GM21717 (cell line): Measurements from ENCODE around the gene PLPPR2.
"Not testable (repeated sequence)": the region's sequence is repeated elsewhere in the genome, so short reads cannot be mapped to it uniquely, and the experiment has no call there.

Experiments
- ATAC-seq: cut with Tn5 transposase; IDR thresholded peaks from one replicate; pipeline ENCODE4 v1.9.1; 2021; ENCODE audit warnings: mild to moderate bottlenecking, moderate library complexity; ENCODE audit not compliant: unreplicated experiment

Gene PLPPR2

DNA sequence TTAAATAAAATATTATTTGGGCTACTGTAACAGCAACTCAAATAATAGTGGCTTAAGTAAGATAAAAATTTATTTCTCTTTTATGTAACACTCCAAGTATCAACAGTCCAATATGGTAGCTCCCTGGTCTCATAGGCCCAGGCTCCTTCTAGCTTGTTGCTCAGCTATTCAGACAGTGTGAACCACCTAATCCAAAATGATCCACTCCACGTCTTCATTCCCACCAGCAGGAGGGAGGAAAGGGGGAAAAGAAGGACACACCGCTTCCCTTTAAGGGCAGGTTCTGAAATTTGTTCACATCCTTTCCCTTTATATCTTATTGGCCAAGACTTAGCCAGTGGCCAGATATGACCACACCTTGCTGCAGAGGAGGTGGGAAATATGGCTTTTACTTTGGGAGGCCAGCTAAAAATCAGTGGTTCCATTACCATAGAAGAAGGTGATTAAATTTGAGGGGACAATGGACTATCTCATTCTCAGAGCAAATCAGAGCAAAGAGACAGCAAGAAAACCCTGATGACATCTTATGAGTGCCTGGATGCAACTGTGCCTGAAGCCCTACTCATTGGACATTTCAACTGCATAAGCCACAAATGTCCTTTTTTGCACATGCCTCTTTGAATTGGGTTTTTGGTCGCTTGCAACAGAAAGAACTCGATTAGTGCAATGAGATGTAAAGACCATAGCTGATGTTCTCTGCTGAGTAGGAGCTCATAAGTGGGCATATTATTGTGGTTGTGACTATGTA lies 35.9 kb downstream of the PLPPR2 start:
- no peak for ATAC-seq

DNA sequence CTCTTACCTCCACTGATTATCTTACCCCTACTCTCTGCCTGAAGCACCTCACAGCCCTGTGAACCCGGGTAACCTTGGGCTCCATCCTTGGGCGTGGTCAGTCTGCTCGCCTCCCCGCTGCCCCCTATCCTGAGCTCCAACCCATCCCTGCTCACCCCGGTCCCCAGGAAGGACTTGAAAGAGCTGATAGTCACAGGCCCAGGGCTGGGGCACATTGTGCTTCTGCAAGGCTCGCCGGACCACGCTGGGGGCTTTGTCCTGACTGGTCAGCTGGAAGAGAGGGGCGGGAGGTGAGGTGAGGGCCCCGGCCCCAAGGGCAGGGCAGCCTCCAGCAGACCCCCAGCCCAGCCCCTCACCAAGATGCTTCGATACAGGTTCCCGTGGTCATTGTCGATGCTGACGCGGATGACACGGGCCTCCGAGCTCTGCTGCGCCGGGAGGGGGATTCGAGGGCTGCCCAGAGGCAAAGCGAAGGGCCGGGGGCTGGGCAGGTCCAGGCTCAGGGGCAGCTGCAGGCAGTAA lies 41.9 kb downstream of the PLPPR2 start:
- no peak for ATAC-seq

DNA sequence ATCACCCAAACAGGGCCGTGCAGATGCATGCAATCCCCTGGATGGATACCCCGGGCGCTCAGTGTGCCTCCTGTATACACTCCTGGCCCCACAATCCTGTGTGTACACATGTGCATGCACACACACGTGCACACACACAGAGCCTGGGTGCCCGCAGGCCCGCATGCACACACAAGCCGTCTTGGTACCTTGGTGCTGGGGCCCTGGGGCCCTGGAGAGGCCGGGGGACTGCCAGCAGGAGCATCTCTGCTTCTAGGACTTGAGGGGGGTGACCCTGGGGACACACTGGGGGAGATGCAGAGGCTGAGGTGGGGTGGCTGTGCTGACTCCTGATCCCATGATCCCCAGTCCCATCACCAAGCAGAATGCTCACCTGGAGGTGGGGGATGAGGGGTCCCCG lies 44.4 kb downstream of the PLPPR2 start:
- no peak for ATAC-seq

DNA sequence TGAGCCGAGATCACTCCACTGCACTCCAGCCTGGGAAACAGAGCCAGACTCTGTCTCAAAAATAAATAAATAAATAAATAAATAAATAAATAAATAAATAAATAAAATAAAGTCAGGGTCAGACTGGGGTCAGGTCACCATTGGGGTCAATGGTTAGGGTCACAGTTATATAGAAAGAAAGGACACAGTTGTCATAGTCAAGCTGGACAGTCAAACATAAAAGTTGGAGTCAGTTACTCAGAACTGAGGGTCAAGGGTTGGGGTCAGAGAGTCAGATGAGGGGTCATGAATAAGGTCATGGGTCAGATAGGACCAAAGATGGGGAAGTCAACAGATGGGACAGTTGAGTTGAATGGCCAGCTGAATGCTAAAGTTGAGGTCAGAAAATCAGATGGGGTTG lies 45.6 kb downstream of the PLPPR2 start:
- no peak for ATAC-seq

DNA sequence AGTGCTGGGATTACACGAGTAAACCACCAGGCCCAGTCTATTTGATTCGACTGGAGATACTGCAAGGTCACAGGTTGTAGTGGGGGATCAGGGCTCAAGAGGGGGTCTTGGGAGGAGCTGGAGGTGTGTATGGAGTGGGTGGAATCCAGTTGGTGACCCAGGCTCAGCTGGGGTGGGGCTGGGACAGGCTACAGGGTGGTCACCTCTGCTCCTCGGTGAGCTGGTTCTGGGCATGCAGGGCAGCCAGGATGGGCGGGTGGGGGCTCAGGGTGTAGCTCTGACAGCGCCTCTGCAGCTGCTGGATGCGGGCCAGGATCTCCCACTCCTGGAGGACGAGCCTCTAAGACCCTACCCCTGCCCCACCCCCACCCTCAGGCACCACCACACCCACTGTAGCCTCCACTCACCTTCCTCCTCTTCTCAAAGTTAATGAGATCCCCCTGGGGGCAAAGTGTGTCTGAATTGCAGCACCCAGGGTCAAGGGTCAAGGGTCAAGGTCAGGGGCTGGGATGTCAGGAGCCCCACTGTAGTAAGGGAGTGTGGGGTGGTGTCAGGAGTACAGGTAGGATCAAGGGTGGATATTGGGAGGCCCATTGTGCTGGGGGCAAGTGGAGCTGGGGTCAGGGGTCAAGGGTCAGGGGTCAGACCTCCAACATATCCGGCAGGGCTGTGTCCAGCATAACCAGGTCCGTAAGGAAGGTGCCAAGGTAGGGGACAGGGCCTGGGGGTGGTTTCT lies 46.7 kb downstream of the PLPPR2 start:
- no peak for ATAC-seq

DNA sequence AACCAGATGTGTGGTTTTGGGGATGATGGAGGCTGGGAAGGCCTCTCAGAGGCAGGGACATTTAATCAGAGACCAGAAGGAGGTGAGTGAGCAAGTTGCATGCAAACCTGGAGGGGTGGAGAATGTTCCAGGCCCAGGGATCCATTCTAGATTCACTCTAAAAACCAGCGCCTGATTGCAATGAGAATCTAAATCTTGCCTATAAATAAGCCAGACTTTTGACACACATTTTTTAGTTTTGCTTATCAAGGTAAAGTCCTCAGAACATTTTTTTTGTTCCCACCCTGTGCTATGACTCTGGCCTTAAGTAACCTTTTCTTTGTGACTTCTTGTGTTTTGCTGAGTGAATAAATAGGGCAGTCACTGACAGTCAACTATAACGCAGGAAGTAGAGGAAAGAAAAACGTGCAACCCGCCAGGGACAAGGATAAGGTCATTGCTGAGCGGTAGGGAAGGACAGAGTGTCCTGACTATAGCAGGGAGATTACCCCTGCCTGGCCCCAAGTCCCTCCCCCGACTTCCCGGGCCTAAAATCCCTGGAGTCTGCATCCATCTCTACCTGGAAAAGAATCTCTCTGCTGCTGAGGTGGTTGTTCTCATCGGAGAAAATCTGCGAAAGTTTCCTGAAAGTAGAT lies 49.5 kb downstream of the PLPPR2 start:
- no peak for ATAC-seq

DNA sequence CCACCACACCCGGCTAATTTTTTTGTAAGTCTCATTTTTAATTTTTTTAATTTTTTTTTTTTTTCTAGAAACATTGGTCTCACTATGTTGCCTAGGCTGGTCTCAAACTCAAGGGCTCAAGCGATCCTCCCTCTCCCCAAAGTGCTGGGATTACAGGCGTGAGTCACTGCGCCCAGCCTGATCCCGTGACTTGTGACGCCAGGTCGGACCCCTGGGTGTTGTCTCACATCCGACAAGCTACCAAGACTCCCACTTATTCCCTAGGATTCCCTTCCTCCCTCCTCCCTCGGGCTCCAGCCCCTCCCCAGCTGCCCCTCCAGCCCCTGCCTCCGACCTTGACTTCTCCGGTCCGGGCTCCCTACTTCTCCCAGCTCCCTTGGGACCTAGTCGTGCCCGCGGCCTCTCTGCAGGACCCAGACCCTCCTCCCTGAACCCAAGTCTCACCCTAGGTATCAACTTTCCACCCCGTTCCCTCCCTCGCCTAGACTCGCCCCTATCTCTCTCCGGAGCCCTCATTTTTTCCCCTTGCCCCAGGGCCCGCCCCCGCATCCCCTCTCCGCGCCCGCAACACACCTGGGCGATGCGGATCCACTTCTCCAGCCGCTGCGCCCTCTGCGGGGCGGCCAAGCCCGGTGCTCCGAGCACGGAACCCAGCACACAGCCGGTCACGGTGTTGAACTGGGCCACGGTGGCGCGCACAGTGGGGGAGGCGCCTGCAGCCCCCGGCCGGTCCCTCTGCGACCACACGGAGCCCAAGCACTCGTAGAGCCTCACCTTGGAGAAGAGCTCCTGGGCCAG lies 50.8 kb downstream of the PLPPR2 start:
- no peak for ATAC-seq

DNA sequence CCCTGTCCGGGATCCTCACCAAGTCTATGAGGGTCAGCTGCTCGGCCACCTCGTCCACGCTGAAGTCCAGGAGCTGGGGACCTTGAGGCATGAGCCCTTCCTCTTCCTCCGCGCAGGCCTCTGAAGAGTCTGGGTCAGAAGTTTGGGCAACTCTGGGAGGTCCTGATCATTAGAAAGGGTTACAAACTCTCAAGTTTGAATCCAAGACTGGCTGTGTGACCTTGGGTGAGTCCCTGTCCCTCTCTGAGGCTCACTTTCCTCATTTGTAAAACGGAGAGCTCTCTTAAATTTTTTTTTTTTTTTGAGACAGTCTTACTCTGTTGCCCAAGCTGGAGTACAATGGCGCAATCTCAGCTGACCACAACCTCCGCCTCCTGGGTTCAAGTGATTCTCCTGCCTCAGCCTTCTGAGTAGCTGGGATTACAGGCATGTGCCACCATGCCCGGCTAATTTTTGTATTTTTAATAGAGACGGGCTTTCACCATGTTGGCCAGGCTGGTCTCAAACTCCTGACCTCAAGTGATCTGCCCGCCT lies 51.5 kb downstream of the PLPPR2 start:
- not testable (repeated sequence) for ATAC-seq

DNA sequence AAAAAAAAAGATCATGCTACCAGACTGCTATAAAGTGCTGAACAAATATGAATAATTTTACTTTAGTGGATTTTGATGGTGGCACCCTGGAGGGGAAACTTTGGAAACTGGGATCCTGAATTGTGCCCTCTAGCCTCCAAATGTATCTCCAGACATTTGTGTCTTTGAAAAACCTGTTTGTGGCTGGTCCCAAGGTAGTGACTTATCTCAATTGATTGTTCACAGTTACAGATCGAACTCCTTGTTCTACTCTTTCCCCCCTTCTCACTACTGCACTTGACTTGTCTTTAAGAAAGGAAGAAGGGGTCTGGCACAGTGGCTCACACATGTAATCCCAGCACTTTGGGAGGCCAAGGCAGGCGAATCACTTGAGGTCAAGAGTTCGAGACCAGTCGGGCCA lies 53.4 kb downstream of the PLPPR2 start:
- ATAC-seq, result no peak

DNA sequence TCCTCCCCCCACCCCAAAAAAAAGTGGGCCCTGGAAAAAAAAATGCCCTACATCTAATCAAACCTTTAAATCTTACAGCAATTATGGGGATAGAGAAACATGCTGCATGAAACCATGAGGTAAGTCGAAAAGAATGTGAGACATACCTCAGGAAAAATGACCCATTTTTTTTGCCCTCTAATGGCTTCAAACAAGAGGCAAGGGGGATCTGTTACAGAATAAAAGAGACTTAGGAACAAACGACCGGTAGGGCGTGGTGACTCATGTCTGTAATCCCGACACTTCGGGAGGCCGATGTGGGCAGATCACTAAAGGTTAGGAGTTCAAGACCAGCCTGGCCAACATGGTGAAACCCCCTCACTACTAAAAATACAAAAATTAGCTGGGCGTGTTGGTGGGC lies 55.5 kb downstream of the PLPPR2 start:
- ATAC-seq, result no peak

DNA sequence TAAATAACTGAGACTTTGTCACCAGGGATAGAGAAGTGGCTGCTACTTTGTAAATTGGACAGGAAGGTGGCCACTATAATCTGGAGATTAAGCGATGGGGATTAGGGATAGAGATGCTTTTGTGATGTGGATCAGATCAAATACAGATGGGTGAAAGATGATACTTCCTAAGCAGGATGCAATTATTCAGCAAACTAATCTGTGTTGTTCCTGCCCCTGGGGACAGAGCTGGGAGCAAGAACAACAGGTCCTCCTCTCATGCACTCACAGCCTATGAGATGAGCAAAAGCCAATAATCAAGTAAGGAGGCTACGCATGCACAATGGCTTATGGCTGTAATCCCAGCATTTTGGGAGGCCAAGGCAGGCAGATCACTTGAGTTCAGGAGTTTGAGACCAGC lies 59.3 kb downstream of the PLPPR2 start:
- ATAC-seq, result no peak
